GM21381 (cell line): ENCODE data around the gene SLC25A26.

Source experiments
- ATAC-seq: cut with Tn5 transposase; IDR thresholded peaks from one replicate; pipeline ENCODE4 v1.9.1; 2021; ENCODE audit warnings: mild to moderate bottlenecking, moderate library complexity; ENCODE audit not compliant: unreplicated experiment

SLC25A26 gene, protein sequence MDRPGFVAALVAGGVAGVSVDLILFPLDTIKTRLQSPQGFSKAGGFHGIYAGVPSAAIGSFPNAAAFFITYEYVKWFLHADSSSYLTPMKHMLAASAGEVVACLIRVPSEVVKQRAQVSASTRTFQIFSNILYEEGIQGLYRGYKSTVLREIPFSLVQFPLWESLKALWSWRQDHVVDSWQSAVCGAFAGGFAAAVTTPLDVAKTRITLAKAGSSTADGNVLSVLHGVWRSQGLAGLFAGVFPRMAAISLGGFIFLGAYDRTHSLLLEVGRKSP

DNA sequence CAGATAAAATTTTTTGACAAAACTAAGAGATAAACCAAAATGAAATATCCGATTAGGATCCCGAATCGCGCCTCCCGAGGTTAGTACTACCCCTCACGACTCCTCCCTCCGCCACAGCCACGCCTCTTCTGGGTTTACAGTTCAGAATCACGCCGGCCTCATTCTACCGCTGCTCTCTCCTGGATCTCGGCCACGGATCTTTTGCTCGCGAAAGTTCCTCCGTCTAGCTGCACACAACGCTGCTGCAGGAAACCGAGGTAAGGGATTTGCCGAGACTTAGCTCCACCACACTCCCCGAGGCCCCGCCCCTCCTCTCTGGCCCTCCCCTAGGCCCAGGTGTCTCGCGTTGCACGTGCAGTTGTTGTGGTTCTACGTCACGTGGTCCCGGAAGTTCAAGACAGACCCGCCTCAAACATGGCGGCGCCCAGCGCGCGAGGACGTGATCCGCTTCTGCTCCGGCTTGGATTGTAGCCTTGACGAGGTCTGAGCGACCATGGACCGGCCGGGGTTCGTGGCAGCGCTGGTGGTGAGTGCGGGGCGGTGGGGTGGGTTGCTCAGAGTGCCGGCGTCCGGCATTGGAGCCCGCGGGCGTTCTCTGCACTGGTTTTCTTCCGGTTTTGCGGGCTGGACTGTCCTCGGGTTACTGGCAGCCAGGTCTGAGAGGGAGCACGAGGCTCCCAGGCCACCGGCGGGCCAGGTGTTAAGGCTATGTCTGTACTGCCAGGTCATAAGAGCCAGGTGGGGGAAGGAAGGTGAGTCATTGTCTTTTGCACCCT lies at the start of gene SLC25A26:
Gene SLC25A26 (plus strand): TSS at position 400 of the 776 bp plus-strand sequence. CDS start 94 bp downstream, at position 494.
- peak; percentile 99 for ATAC-seq

DNA sequence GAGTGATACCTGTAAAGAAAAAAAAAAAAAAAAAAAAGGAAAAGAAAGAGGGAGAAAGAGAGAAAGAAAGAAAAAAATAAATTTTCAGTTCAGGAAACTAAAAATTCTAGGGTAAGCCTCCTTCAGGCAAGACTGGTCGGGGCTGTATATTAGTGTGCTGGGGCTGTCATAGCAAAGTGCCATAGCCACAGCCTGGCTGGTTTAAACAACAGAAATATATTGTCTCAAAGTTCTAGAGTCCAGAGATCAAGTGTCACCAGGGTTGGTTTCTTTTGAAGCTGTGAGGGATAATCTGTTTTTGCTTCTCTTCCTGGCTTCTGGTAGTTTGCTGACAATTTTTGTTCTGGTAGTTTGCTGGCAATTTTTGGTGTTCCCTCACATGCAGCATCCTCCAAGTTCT lies 48.4 kb upstream of the SLC25A26 start:
- no peak for ATAC-seq

DNA sequence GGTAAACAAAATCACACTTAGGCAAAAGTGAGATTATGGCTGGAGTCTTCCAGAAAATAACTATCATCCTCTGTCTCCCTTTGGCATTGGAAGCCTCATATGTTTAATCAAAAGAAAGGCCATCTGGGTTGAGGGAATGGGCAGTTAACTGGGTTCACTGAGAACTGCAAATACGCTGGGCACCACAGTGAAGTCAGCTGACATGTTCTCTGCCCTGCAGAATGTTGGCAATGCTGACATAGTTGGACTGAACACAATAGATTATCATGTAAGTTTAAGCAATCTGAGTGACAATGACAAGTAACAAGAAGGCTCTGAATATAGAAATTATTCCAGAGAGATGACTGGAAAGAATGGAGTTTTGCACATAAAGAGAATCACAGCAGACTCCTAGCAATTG lies 43.8 kb upstream of the SLC25A26 start:
- no peak for ATAC-seq

DNA sequence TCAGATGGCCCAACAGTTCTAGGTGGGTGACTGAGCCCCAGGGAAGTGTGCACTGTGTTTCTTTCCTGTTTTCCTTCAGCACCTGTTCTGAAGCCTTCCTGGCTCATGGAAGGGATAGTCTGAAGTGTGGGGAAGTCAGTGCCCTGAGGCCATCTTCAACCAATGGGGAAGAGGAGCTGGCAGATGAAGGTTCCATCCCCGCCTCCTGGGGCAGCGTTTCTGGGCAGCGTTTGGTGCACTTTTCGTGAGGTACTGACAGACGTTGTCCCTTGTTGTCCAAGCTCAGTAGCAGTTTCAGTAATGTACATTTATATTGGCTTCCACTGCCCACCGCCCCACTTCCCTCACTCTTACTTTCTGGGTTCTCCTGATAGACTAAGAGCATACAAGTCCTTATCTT lies 42.6 kb upstream of the SLC25A26 start:
- no peak for ATAC-seq

DNA sequence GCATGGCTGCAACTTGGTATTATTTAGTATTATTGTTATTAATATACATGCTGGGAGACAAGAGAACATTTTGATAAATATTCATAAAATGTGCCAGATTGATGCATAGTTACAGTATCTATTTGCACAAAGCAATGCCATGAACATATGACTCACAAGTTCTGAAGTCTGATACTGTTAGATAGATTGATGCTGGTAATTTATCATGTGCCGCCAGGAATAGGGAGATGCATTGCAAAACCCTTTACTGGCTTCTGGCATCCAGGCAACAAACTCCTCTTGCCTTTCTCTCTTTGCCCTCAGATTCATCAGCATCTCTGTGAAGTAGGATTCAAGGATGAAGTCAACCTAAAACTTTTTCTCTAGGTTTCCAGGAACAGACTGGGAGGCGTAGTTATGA lies 41.0 kb upstream of the SLC25A26 start:
- ATAC-seq, result no peak

DNA sequence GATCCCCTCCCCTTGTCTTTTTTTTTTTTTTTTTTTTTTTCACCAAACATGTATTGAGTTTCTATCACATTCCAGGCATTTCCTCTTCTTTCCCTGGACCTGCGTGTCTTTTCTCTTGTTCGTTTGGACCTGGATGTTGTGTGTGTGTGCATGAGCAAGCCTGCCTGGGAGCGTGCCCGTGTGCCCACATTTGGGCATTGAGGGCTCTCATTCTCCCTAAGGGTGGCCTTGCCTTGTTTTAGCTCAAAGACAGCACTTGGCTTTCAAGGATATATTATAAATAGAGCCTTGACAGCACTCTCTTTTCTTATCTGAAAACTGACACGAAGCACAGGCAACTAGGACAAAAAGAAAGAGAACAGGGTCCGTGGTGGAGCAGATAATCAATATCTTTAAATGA lies 39.0 kb upstream of the SLC25A26 start:
- no peak for ATAC-seq

DNA sequence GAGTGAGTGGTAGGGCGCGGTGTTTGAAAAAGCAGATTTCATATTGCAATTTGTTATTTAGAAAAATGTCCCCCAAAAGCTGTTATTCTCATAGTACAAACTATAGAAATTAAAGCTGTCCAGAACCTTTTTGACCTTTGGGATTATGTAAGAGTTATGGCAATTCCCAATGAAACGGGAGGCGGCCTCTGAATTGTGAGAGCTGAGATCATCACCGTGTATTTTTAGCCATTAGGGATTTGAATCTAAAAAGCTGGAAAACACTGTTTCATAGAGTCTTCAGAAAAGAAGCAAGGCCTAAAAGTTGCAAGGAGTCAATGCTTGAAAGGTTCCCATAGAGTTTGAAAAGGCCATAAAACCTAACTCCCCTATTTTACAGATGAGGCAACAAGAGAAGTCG lies 38.6 kb upstream of the SLC25A26 start:
- no peak for ATAC-seq

DNA sequence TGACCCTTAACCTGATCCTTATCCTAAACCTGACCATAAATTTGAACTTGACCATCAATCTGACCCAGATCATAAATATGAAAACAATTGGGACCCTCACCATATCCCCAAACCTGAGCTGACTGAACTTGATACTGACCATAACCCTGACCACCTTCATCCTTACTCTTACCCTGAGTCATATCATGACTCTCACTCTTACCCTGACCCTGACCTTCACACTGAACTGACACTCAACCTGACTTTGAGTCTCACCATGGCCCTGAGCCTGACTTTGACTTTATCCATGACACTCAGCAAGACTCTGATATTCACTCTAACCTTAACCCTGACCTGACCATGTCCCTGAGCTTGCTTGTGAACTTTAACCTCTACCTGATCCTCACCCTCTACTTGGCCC lies 34.3 kb upstream of the SLC25A26 start:
- ATAC-seq, result no peak

DNA sequence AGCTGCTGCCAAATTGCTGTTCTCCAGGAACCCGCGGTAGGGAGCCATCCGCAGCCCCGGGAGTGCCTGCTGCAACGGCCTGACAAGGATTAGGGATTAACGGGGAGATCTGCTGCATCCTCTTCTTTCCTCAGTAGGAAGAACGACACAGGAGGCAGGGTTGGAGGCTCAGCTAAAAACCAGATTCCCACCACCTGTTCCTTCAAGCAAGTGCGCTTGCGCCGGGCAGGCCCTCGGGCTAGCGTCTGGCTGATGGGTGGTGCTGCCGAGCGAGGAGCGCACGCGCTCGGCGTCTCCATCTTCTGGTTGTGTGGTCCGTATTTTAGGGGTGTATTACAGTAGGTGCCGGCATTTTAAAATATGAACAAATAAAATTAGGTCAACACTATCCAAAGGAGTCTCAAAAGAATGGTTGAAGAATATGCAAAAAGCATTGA lies 25.4 kb upstream of the SLC25A26 start:
- ATAC-seq, result no peak

DNA sequence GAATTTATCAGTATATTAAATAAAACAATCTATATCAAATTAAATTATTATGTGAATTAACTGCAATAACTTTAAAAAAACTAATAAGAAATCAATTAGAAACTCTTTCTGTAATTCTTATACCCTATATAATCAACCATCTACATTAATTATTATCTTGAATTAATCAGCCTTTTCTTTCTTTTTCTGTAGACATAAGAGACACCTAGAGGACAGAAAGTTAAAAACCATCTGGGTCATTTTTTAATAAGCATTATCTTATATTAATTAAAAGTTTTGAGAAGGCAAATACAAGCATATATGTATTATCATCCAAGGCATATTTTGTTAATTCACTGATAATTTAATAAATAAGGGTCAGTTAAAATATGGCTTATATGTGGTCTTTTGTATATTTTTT lies 24.2 kb upstream of the SLC25A26 start:
- ATAC-seq, result no peak

DNA sequence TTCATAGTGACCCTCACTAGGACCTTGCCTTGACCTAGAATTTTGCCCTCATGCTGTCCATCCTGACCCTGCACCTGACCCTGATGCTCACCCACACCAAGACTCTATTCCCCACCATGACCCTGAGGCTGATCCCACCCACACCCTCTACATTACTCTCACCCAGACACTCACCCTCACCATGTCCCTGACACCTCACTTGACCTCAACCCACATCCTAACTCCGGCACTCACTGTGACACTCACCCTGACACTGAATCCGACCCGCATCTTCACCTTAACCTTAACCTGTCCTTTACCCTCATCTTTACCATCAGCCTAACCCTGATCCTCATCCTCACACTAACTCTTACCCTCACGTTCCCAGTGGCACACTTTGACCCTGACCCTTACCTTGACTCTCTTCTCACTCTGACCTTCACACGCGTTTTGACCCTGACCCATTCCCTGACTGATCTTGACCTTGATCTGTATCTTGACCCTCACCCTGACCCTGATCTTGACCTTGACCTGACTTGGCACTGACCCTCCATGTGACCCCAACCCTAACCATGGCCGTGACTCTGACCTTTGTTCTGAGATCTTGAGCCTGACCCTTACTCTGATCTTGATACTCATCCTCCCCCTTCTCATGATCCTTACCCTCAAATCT lies 22.2 kb upstream of the SLC25A26 start:
- no peak for ATAC-seq

DNA sequence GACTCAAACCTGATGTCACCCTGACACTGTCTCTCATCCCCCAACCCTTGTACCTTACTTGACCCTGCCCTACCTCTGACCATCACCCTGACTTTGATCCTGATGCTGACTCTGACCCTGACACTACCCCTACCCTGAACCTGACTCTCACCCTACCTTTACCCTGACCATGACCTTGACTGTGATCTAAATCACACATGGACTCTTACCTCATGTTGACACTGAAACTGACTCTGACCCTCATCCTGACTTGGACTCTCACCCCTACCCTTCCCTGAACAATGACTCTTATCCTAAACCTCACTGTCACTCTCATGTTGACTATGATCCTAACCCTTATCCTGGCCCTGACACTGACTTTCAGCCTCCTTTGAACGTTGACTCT lies 21.7 kb upstream of the SLC25A26 start:
- no peak for ATAC-seq

DNA sequence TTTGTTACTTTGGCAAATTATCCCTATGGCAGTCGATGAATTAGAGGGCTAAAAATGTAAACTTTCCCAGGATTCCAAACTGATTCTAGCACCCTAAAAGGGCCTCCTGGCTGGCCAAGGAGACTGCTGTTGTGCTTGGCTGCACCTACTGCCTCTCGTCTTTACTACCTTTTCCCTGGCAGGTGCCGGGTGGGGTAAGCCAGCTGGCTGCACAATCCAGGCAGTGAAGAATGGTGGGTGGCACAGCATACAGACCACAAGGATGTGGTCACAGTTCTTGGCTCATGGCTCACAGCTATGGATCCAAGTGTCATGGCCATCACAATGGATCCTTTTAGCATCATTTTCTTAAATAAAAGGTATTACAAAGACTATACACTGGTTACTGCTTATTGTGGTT lies 20.7 kb upstream of the SLC25A26 start:
- ATAC-seq, result no peak

DNA sequence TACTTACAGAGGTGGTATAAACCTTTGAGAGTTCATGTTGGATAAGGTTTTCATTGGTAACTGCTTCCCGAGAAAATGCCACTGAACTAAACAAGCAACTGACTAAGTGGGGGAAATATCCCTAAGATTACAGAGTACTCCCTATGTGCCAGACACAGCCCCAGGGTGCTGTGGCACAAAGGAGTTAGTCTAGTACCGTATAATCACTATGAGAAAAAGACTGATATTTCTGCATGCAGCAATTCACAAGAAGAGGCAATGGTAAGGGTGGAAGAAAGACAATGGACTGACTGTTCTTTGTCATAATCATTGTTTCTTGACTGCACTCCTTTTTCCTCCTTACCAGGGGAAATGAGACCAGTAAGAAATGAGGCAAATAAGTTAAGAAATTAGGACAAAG lies 20.0 kb upstream of the SLC25A26 start:
- ATAC-seq, result no peak

DNA sequence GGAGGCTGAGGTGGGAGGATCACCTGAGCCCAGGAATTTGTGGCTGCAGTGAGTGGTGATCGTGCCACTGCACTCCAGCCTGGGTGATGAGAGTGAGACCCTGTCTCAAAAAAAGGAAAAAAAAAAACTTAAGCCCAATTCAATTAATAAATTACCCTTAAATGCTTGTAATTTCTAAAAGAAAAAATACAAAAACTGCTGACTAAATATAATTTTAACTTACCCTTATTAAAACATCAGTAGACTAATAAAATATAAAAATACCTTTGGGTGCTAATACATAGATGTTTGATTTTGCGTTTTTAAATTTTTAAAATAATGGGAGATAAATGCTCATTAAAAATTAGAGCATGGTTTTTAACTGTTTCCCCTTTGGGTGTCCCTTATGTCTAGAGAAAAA lies 17.5 kb upstream of the SLC25A26 start:
- no peak for ATAC-seq

DNA sequence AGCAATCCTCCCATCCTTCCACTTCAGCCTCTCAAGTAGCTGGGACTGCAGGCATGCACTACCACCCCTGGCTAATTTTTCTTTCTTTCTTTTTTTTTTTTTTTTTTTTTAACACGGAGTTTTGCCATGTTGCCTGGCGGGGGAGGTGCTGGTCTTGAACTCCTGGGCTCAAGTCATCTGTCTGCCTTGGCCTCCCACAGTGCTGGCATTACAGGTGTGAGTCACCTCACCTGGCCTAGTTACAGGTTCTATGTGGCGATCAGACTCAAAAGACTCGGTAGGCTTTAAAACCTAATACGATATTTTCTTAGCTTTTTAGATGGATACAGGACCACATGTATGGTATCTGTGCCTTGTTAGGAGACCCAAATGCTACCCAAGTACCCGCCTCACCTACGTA lies 14.0 kb upstream of the SLC25A26 start:
- no peak for ATAC-seq

DNA sequence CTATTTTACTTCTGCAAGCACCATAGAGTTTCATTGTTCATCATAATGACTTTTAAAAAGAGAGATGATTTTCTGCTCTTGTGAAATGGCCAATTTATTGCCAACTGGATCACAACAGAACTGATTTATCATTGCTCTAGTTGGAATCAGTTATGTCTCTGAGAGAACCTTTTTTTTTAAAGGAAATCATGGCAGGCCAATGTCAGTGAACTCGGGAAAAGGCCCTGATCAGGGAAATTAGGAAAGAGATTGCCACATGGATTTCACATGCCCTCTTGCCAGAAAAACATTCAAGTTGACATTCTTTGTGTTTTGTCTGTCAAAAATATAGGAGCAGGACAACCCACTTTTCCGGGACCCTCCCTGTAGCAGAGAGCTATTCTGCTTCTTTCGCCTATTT lies 12.6 kb upstream of the SLC25A26 start:
- ATAC-seq, result no peak

DNA sequence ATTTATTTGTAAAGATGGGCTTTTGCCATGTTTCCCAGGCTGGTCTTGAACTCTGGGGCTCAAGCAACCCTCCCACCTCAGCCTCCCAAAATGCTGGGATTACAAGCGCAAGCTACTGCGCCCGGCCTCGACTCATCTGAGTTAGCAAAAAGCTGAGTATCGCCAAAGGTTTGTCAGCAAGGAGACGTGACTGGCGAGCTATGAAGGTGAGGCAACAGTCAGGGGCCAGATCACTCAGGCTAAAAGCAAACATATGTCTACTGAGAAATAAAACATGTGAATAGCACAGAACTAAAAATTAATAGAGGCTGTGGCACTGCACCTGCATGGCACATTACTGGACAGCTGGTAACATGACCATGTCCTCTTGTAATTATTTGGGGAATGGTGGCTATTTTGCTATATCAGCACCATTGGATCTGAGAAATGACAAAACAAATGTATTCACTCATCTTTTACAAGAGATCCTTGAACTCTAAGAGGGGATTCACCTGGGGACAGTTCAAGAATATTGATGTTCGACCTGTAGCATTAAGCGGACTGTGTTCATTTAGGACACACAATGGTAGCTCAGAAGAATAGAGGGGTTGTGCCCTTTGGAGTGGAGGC lies 10.0 kb upstream of the SLC25A26 start:
- no peak for ATAC-seq

DNA sequence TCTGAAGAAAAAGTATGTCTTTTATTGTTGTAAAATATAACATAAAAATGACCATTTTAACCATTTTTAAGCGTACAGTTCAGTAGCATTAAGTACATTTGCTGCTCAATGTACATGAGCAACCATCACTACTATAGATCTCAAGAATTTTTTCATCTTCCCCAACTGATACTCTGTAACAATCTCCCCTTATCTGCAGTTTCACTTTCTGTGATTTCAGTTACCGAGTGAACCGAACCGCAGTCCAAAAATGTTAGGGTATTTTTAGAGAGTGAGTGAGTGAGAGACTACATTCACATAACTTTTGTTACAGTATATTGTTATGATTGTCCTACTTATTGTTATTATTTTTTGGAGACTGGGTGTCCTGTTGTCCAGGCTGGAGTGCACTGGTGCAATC lies 9.0 kb upstream of the SLC25A26 start:
- no peak for ATAC-seq

DNA sequence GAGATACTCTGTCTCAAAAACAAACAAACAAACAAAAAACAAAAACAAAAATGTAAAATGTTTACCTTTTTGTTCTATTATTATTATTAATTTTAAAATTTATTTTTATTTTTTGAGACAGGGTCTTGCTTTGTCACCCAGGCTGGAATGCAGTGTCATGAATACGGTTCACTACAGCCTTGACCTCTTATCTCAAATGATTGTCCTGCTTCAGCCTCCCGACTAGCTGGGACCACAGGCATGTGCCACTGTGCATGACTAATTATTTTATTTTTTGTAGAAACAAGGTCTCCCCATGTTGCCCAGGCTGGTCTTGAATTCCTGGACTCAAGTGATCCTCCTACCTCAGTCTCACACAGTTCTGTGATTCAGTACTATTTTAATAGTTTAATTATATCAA lies 5.7 kb upstream of the SLC25A26 start:
- ATAC-seq, result no peak

DNA sequence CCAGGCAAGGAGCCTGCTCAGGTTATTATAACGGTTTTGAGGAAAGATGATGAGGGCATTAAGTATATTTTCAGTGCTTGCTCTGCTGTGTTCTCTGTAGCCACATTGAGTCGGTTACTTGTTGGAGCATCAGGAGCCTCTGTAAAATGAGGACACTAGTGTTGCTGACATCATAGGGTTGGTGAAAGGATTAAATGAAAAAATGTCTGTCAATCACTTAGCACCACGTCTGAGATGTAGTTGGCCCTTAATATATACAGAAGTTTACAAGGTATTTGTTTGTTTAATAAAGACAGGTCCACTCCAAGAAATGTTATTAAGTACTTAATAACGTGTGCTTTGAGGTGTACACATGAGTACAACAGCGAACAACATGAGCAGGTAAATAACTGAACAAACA lies 735 bp upstream of the SLC25A26 start:
- ATAC-seq, result no peak

DNA sequence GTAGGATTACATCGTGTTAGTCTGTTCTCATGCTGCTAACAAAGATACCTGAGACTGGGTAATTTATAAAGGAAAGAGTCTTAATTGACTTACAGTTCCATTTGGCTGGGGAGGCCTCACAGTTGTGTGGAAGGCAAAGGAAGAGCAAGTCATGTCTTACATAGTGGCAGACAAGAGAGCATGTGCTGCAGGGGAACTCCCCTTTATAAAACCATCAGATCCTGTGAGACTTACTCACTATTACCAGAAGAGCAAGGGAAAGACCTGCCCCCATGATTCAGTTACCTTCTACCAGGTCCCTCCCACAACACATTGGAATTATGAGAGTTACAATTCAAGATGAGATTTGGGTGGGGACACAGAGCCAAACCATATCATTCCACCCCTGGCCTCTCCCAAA lies 3.4 kb downstream of the SLC25A26 start:
- ATAC-seq, result no peak
